ENCODE results near the gene CCDC197. TPM values are rescaled to one million over a fixed set of nuclear protein-coding genes. Genes with fewer than 3 reads are reported as not detected.

Gene CCDC197
- total RNA-seq, 4 donors from 2014 or later = not detected

DNA sequence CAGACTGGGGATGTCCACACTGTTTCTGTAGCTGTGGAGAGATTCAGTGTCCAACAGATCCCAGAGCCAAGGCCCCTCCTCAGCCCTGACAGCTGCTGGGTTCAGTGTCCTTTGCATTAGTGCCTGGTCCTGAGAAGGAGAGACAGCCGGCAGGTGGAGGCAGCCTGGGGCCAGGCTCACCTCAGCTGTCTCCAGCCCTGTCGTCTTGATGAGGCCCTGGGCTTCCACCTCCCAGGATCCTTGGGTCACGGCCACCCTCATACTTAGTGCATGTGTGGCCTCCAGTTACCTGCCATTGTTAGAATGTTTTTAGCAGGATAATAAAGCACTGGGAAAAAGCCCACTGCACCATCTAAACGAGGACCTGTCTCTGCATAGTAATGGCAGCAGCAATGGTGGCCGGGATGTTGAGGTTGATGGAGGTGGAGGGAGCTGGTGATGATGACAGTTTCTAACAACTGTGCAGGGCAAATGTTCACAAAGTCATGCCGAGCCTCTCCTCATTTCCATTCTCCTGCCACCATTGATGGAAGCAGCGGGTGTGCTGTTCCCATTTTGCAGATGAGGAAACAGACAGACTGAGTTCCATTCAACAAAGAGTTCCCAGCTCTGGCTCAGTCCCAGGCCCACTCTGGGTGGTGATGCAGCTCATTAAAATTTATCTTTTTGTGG lies 38.4 kb upstream of the CCDC197 start:
- intact Hi-C loops (cut with DNase I; ENCODE audit: low total_unique reads) = no loop called here
- TF ChIP-seq POLR2A (IDR thresholded peaks at IDR 0.05) (no peak), CTCF (IDR thresholded peaks at IDR 0.05) (no peak)
- Histone ChIP-seq H3K27ac (peak overlapping the region in 1 of 2 donors; percentile 49), H3K9me3 (no peaks in the 10 kb centered on the region), H3K27me3 (no peaks in the 10 kb centered on the region), H3K4me3 (no peak overlapping the region), H3K4me1 (no peaks in the 10 kb centered on the region), H3K36me3 (no peaks in the 10 kb centered on the region)
- no peak for DNase-seq

- TF ChIP-seq POLR2A (IDR thresholded peaks at IDR 0.05) (no peak), CTCF (IDR thresholded peaks at IDR 0.05) (no peak)
- Histone ChIP-seq H3K9me3 (no peaks in the 10 kb centered on the region), H3K36me3 (no peaks in the 10 kb centered on the region), H3K4me3 (no peak overlapping the region), H3K27me3 (no peaks in the 10 kb centered on the region), H3K4me1 (no peaks in the 10 kb centered on the region), H3K27ac (peak overlapping the region in 1 of 2 donors; percentile 49)
- peak; percentile 42 for DNase-seq
- intact Hi-C loops (cut with DNase I; ENCODE audit: low total_unique reads) = no loop called here
Observed at GRCh38 chr14:93959239-93960107, 37.6 kb upstream of the CCDC197 start.

- no peak for DNase-seq
- H3K9me3 ChIP-seq = no peaks in the 10 kb centered on the region
- no peaks in the 10 kb centered on the region for H3K4me1 ChIP-seq
- H3K27me3 ChIP-seq = no peaks in the 10 kb centered on the region
- H3K27ac ChIP-seq = peak overlapping the region in 1 of 2 donors; percentile 49
- intact Hi-C loops (cut with DNase I; ENCODE audit: low total_unique reads) = no loop called here
- no peaks in the 10 kb centered on the region for H3K36me3 ChIP-seq
- no peak overlapping the region for H3K4me3 ChIP-seq
- TF ChIP-seq CTCF (IDR thresholded peaks at IDR 0.05) = no peak
- TF ChIP-seq POLR2A (IDR thresholded peaks at IDR 0.05) = no peak
Observed at GRCh38 chr14:93960108-93960475, 37.0 kb upstream of the CCDC197 start.

GRCh38 chr14:93960774-93961438 lies 36.2 kb upstream of the CCDC197 start:
- TF ChIP-seq CTCF (IDR thresholded peaks at IDR 0.05) = no peak
- TF ChIP-seq POLR2A (IDR thresholded peaks at IDR 0.05) = no peak
- intact Hi-C loops (cut with DNase I; ENCODE audit: low total_unique reads) = no loop called here
- no peaks in the 10 kb centered on the region for H3K9me3 ChIP-seq
- no peaks in the 10 kb centered on the region for H3K27me3 ChIP-seq
- no peak overlapping the region for H3K27ac ChIP-seq
- no peak overlapping the region for H3K4me3 ChIP-seq
- no peak for DNase-seq
- no peaks in the 10 kb centered on the region for H3K36me3 ChIP-seq
- no peaks in the 10 kb centered on the region for H3K4me1 ChIP-seq

GRCh38 chr14:93961620-93962019 lies 35.5 kb upstream of the CCDC197 start:
- TF ChIP-seq POLR2A (IDR thresholded peaks at IDR 0.05) = no peak
- TF ChIP-seq CTCF (IDR thresholded peaks at IDR 0.05) = no peak
- no peak overlapping the region for H3K4me3 ChIP-seq
- H3K36me3 ChIP-seq = no peaks in the 10 kb centered on the region
- intact Hi-C loops (cut with DNase I; ENCODE audit: low total_unique reads) = no loop called here
- no peaks in the 10 kb centered on the region for H3K27me3 ChIP-seq
- H3K4me1 ChIP-seq = no peaks in the 10 kb centered on the region
- no peaks in the 10 kb centered on the region for H3K9me3 ChIP-seq
- no peak overlapping the region for H3K27ac ChIP-seq
- no peak for DNase-seq

Data from uterus (tissue), 4 donors.